Ecto neural progenitor cell (in vitro differentiated cells): Measurements from ENCODE around the gene NCKAP5.
A peak's percentile ranks its signal among the peaks of the same experiment; 100 is the strongest.

Source experiments
- DNase-seq: peaks from one replicate; pipeline ENCODE4 v3.0.0-alpha.2; 2018; ENCODE audit warnings: low spot score

The NCKAP5 gene

DNA sequence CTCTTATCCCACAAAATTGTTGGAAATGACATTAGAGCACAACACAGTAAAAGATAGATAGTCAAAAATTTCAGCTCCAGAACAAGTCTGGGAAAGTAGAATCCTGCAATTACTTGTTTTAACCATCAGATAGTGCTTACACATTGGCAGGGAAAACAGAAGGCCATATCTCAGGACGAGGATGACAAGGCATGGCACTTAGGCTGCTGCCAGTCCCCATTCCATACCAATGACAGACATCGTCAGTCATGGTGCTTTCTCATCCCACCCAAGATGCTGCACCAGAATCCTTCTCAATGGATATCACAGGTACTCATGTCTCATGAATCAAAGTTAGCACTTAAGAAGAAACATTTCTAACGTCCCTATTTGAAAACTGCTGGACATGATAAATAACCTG lies 187.3 kb downstream of the NCKAP5 start:
- DNase-seq: no peak

DNA sequence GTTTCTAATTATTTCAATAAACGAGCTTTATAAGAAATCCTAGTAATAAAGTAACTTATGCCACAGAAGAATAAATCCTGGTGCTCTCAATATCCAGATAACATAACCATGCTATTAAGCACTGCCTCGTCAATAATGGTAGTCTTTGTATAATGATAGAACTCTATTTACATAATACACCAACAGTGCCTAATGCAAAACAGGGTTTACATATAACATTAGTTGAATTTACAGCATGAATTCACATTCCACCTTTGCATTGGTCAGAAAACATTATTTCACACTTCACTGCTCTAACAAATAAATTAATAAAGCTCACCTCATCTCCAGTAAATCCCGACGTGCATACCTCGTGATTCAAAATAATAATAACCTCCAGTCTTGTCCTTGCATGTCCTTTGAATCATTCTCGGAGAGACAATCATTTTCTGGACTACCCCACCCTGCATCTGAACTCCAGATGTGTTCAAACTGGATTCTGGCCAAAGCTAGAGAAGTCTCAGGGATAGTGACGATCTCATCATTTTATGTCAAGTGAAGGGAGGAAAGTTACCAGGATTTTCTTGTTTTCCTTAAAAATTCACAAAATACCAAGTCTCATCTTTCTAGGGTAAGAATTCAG lies 189.2 kb downstream of the NCKAP5 start:
- no peak for DNase-seq

DNA sequence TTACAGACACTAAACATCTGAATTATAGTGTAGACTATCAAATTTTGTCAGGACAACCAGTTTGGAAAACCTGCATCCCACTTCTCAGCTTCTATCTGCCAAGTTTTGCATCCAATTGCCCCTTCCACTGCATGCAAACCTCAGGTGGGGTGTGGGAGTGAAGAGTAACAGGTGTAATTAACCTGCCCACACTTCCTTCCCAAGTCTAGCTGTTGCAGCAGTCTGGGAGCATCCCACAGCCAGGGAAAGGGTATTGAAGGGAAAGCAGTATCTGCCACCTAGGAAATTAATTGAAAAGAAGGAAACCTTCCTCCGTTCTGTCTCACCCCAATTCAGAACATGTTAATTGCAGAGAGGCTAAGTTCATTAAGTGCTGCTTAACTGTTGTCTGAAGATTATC lies 189.9 kb downstream of the NCKAP5 start:
- DNase-seq: no peak

DNA sequence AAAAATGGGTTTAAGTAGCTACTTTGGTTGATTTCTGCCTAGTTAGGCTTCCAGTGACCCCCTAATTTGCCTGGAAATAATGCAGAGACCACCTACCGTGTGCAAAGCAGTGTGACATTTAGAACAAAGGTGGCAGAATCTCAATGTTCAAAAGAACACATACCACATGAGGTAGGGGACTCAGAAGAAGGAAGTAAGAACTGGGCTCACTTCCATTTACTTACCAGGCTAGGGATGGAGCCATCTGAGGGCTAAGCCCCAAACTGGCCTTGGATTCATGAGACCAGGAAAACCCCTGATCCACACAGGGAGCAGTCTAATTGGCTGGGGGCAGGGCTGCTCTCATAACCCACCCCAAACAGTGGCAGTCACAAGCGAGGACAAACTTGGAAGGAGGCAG lies 190.7 kb downstream of the NCKAP5 start:
- no peak for DNase-seq

DNA sequence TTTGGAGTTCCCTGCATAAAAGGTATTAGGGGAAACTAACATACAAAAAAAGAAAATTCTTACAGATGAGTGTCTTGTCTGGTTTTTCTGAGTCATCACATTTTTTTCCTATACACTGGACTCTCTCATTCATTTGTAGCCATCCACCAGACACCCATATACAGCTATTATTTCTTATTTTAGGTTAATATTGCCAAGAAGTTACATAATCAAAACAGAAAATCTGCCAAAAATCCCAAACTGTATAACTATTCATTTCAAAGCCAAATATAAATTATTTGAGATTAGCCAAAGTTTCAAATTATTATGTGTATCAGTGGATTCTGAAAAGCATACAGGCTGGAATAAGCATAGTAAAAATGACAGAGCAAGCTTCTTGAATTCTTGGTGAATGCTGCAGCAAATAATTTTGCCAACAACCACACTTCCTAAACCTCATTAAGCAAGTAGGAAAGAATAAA lies 191.2 kb downstream of the NCKAP5 start:
- DNase-seq: no peak

DNA sequence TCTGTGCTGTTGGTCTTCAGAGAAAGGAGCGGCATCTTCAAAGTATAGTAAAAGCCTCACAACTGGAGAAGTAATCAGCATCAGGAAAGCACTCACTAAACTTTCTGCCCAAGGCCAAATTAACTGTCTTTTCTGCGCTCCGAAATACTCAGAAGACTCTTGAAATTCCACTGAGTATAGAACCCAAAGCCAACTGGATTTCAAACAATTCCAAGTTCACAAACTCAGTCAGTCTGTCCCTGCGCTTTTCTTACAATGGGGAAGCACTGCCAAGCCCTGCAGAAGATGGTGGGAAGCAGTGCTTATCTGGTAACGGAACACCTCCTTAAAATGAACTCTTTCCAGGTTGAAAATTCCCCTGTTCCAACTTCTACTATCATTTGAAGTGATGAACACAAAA lies 193.5 kb downstream of the NCKAP5 start:
- DNase-seq: no peak

DNA sequence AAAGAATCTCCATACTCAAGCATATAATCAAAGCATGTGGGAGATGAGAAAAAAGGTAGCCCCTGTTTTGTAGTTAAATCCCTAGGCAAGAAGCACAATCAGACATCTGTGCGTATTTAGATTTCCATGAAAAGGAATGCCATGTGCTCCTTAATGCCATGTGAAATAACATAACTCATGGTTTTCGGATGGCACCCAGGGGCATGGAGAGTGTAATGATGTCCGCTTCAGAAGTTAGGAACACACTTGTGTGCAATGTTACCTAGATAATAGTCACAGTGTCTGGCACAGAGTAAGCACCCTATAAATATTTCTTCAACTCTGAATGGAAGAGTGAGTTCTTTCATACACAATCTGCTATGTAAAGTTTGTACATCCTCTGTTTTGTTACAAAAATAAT lies 197.0 kb downstream of the NCKAP5 start:
- DNase-seq: no peak

DNA sequence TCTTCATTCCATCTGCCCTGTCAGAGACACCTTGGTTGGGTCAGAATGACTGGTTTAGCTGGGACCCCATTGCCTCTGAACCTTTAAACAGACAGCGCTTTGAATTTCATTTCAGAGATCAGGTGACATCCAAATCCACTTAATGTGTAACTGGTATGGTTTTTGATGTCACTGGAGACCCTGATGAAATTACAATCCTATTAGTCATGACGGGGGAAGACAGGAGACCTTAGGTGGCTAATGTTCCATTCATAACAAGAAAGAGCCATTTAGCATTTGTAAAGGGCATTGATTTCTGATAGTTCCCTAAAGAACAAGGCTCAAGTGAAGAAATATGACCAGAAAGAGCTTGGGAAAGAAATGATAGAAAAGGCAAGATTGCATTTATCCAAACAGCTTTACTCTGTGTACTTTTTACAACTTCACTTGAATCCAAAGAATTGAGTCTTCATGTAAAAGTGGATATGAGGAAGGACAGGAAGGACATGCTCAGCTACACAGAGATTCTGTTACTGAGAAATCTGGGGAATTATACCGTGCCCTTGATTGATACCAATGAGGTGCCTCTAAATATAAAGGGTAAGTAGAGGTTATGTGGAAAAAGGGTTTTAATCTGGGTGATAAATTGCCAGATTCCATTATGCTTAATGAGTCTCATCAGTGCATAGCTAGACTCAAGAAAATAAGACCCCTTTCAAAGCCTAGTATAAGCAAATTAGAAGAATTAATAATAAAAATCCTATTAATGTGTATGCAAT lies 198.2 kb downstream of the NCKAP5 start:
- DNase-seq: no peak

DNA sequence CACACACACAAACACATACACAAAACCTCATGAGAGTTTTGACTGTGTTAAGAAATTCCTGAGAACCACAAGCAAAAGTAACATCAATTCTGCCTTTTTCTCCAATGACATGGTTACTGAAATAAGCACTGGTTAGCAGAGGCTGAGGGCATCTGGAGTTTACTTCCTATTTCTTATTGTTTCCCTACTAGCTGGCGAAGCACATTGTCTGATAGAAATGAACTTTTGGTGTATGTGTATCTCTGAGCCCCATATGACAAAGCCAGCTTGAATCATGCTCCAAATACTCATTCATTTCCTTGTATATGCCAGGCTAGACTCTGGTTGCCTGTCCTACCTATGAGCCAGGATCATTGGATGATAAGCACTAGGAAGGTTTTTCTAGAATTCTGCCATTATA lies 203.1 kb downstream of the NCKAP5 start:
- DNase-seq: no peak

DNA sequence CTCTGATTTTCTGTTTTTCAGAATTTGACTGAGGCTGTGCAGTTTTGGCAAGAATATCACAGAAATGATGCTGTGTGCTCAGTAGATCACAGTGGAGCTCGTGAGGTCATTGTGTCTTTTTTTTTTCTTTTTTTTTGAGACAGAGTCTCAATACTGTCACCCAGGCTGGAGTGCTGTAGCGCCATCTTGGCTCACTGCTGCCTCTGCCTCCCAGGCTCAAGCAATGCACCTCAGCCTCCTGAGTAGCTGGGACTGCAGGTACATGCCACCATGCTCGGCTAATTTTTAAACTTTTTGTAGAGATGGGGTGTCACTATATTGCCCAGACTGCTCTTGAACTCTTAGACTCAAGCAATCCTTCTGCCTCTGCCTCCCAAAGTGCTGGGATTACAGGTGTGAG lies 203.6 kb downstream of the NCKAP5 start:
- DNase-seq: no peak

DNA sequence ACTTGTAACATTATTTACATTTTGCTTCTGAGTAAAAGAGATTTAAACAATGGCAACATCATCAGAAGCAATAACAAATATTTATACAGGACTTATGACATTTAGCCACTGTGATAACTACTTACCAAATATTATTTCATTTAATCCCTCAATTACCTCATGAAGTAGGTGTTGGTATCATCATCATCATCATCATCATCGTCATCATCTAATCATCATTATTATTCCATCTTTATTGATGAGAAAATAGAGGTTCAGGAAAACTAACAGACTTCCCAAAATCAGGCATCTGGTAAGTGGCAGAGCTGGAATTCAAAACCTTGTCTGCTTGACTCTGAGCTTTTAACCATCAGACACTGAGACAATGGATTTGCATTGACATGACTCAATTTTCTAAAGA lies 204.4 kb downstream of the NCKAP5 start:
- DNase-seq: no peak

DNA sequence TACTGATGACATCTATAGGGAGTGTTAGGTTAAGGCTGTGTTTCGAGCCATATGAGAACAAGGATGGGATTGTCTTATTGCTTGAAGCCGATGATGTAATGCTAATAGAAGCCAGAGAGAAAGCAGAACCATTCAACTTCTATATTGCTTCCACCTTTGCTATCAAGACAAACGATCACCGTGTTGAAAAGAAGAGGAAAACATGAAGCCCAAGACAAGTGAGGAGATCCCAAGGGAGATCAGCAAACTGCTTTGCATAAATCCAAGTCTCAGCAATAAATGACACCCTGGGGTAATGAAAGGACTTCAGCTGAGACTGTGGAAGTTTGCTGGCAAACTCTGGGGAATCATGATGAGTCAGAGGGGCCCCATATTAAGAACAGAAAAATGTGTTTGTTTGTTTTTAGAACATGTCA lies 206.2 kb downstream of the NCKAP5 start:
- DNase-seq: no peak

DNA sequence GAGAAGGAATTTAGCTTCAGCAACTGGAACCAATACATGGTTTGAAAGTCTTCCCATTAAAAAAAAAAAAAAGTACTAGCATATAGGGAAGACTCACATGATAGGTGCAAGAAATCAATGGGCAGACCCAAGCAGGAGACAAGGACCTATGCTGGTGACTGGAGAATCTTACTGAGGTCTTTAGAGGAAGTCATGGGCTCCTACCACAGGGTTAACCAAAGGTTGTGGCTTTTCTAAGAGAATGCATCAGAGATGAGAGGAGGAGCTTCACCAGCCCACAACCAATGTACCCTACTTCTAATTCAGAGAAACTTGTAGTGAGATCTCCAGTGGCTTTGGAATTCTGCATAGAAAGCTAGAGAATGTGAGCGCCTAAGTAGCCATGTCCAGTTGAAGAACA lies 207.4 kb downstream of the NCKAP5 start:
- DNase-seq: no peak

DNA sequence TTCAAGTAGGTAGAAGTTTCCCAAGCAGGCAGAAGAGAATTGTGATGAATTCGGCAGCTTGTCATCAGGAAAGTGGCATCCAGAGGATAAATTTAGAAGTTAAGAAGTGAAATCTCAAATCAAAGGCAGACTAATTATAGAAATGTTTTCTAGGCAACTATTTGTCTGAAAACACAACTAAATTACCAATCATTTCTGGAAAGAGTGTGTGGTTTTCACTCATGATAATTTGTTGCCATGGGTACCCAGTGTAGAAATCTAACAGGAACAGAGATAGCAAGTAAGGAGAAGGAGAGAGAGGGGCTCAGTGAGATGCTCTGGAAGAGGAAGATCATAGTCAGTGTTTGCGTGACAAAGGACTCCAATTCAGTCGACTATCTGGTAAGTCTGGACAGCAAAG lies 208.1 kb downstream of the NCKAP5 start:
- DNase-seq: no peak

DNA sequence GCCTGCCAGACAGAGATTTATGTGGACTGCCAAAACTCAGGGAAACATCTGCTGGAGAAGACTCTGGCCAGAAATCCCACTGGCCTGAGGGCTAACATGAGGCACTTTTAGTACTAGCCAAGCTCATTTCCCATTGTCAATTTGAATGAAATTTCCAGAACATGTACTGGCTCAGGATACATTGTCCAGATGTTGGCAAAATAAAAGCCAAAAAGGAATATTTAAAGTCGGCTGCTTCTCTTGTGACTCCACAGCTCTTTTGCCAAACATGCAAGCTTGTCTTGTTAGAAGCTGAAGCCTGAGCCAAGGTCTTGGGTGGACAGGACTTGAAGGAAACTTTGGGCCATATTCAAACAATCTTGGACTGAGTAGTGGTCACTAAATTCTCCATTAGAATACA lies 215.5 kb downstream of the NCKAP5 start:
- no peak for DNase-seq

DNA sequence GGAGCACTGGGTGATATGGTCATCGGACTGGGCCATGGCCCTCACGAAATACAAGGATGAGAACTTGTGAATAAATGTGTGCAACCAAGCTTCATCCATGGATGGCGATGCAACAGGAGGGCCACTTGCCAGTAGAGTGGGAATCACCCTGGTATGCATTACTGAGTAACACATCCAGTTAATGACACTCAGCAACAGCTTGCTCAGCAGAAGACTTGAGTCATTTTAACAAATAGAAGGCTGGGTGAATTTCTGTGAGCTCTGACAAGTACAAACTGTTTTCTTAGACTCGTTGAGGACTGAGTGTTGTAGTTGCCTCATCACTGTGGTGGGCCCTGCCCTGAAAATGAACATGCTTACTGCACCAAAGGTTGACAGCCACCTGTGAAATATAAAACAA lies 221.6 kb downstream of the NCKAP5 start:
- DNase-seq: no peak

DNA sequence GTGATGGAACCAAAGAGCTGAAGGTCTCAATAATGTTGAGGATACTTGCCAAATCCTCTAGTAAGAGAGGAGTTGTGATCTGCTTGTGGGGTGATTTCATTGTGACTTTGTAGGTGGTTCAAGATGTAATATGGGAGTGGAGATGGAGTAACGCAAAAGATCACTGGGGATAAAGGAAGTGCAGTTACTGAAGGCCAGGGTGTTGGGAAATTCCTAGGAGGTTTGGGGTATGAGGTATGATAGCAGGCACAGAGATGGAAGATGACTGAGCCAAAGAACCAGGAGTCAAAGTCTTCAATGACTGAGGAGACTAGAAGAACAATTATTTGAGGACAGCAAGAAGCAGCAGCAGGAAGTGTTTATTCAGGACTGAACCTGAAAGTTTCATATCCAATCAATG lies 222.6 kb downstream of the NCKAP5 start:
- no peak for DNase-seq

DNA sequence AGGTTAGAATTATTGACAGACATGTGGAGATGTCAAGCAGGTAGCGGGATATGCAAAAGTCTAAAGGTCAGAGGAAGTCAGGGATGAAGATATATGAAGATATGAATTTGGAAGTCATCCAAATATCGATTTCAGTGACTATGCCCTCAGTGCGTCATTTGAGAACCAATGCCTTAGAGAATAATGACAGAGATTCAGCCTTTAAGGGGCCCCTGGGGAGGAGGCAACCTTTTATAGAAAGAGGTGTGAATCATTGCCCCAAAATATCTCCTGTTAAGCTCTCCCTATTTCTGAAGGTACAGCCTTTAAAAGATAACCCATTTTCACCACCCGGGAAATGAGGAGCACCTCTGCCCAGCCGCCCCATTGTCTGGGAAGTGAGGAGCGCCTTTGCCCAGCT lies 223.4 kb downstream of the NCKAP5 start:
- DNase-seq: no peak

DNA sequence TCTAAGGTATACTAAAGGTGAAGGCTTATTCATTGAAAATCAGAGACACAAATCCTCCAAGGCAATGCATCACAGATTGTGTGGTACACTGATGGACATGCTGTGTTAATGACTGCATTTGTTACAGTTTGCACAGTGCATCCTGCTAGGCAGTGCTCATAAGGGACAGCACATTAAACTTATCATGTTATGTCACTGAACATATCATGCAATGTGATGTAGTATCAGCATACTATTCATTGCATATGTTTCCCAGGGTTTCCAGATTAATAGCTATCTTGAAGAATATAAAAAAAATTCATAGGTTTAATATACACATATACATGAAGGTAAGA lies 225.3 kb downstream of the NCKAP5 start:
- DNase-seq: no peak

DNA sequence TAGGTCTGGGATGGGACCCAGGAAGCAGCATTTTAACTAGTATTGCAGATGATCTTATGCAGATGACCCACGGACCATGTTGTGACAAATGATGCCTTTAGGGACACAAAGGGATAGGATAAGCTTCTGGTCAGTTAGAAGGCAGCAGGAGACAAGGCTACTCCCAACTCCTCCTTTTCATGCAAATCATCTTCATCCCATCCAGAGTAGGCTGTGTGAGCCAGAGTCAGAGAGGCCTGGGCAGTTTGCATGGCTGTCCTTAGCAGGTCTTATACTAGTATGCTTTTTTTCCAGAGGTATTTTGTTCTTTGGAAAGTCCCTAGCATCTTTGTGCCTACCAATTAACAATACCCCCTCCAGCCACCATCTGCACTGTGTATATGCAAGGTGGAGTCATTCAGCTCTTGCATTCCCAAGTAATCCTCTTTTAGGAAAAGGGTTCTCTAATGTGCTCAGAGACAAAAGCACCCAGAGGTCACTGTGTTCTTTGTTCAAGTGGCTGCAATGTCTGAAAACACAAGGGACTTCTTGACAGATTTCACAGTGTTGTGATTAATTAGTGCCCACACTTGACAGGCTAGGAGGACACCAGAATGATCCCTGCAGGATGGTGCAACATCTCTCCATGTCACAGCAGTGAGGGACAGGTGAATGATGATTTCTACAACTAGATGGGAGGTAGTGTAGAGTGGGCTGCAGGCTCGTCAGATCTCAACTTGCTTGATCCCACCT lies 225.8 kb downstream of the NCKAP5 start:
- peak; percentile 45 for DNase-seq

DNA sequence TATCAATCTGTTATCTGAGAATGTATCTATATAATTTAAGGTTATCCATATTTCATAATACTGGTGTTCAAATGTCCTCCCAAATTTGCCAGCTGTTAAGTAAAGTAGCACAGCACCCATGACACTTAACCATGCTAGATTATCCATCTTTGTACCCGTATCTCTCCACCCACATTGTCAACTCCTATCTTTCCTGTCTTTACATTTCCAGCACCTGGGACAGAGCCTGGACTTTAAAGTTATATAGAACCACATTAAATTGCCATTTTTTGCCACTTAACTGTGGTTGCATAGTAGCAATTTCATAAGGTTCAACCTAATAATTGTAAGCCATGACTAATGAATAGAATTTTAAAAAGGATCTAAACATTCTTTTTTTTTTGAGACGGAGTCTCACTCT lies 226.7 kb downstream of the NCKAP5 start:
- DNase-seq: no peak

DNA sequence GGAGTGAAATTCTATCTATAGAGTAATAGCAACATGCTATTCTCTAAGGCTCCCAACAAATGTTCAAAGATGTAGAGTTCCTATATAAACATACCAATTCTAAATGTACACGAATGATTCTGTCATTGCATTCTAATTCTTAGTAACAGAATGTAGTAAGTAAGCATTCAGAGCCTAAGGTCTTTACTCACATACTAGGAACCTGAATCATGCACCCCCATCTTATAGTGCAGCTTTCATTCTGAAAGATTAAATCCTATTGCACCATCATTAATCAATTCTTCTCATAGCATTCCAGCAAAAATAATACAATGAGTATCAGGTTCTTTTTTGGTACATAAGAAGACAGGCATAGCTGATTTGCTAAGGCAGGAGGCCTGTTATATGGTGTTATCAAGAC lies 230.0 kb downstream of the NCKAP5 start:
- DNase-seq: no peak

DNA sequence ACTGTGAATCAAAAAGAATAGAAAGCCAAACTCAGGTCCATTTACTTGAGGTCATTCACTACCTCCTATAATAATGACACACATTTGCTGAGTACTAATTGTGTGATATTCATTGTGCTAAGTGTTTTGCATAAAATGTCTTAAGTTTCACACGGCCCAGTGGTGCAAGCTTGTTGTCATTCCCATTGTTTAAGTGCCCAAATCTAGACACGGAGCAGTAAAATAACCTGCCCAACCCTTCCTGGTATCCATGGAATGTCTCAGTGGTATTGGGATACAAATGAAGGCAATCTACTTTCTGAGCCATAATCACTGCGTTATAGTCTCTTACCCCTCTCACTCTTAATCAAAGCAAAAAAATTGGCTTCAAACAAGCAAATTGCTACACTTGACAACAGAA lies 233.3 kb downstream of the NCKAP5 start:
- DNase-seq: no peak

DNA sequence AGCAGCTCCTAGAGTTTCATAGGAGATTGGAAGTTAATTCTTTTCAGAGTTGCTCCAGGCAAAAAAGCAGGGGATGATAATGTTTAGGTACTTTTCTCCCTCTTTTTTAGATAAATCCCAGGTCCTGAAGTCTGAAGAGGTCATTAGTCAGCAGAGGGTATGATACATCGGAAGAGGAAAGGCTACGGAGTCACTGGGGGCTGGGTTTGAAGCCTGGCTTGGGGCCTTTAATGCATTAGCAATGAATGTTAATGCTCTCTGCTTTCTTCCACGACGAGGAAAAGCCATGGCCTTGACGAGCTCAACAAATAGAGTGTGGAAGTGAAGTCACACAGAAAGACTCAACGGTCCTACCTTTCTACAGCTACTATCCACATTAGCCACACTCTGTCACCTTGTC lies 235.1 kb downstream of the NCKAP5 start:
- DNase-seq: no peak
